ENCODE data around the gene CCDC136. TPM values are rescaled to one million over a fixed set of nuclear protein-coding genes. Genes with fewer than 3 reads are reported as not detected.

CCDC136 gene
- total and polyA plus RNA-seq, 2 experiments from 2014 or later = 27.1 to 55.7 TPM

GRCh38 chr7:128815289-128815942 lies 23.6 kb downstream of the CCDC136 start:
- H3K27ac Mint-ChIP-seq = no peak overlapping the region
- H3K9me2 ChIP-seq (ENCODE audit: insufficient read depth) = no peaks in the 10 kb centered on the region
- H3F3A ChIP-seq (replicated peaks; ENCODE audit: low read depth) = no peaks in the 10 kb centered on the region
- H3K36me3 Mint-ChIP-seq (ENCODE audit: low read depth) = peaks cover 9% of the 10 kb centered on the region
- no peak for DNase-seq (ENCODE audit: low spot score)
- peaks cover 10% of the 10 kb centered on the region; the same call in 1 of the 2 replicates for H3K4me1 ChIP-seq (ENCODE audit: insufficient read depth)
- H2AFZ ChIP-seq = no peak overlapping the region
- no peak for TF ChIP-seq JUNB (IDR thresholded peaks at IDR 0.05; ENCODE audit: unreplicated experiment)
- no peak for TF ChIP-seq ZNF462 (CRISPR knock-in tag; IDR thresholded peaks at IDR 0.05)
- no peak for TF ChIP-seq CREB1 (CRISPR knock-in tag; IDR thresholded peaks at IDR 0.05; ENCODE audit: low read depth)
- no peak for TF ChIP-seq ETS1 (IDR thresholded peaks at IDR 0.05)
- TF ChIP-seq EZH2 (IDR thresholded peaks at IDR 0.05; ENCODE audit: low read depth, unreplicated experiment) = no peak
- no peak for TF ChIP-seq NANOG (IDR thresholded peaks at IDR 0.05; ENCODE audit: borderline replicate concordance)
- TF ChIP-seq EZH2phosphoT487 (IDR thresholded peaks at IDR 0.05; ENCODE audit: unreplicated experiment) = no peak
- no peak for TF ChIP-seq POLR2AphosphoS5 (IDR thresholded peaks at IDR 0.05; ENCODE audit: low read depth)
- TF ChIP-seq CTCF (conservative IDR thresholded peaks at IDR 0.05; ENCODE audit: low read depth in 2 of 2) = no peak
- TF ChIP-seq STAT1 (IDR thresholded peaks at IDR 0.05; ENCODE audit: unreplicated experiment) = no peak
- no peak for TF ChIP-seq ZNF114 (CRISPR knock-in tag; IDR thresholded peaks at IDR 0.05)
- TF ChIP-seq REST (IDR thresholded peaks at IDR 0.05; ENCODE audit: unreplicated experiment) = no peak
- TF ChIP-seq ZNF331 (CRISPR knock-in tag; IDR thresholded peaks at IDR 0.05; ENCODE audit: low read depth) = no peak
- H3K79me2 ChIP-seq (replicated peaks; ENCODE audit: insufficient read depth) = no peaks in the 10 kb centered on the region
- H3K27me3 Mint-ChIP-seq (ENCODE audit: insufficient read depth, low read depth, poor library complexity) = peaks cover 3% of the 10 kb centered on the region
- no peaks in the 10 kb centered on the region for H3K9me3 Mint-ChIP-seq
- no peak overlapping the region for H3K4me3 Mint-ChIP-seq
- no peak overlapping the region for H3K4me2 ChIP-seq
- H3K4me3 ChIP-seq = no peak overlapping the region
- H3K4me1 Mint-ChIP-seq = peaks cover 8% of the 10 kb centered on the region
- no peaks in the 10 kb centered on the region for H3K36me3 ChIP-seq (ENCODE audit: insufficient read depth)
- peaks cover 3% of the 10 kb centered on the region; the same call in 1 of the 2 replicates for H4K20me1 ChIP-seq (replicated peaks; ENCODE audit: insufficient read depth)
- ATAC-seq = no peak
- H3K27ac ChIP-seq (ENCODE audit: low read depth) = no peak overlapping the region
- no peaks in the 10 kb centered on the region for H3K27me3 ChIP-seq (ENCODE audit: insufficient read depth)

Data from GM23338 (cell line).